Panc1 (cell line): Measurements from ENCODE around the gene ADI1. TPM values are rescaled to one million over a fixed set of nuclear protein-coding genes. Genes with fewer than 3 reads are reported as not detected.

Experiments used
- ATAC-seq: fragments of 200-7000 bp; cut with Tn5 transposase; 2 replicates; pipeline ENCODE4 v1.9.1; 2020; ENCODE audit warnings: mild to moderate bottlenecking, moderate library complexity
- BruUV-seq: library from RNA; stranded (reverse); fragments of 400-500 nt; replicated peaks from 2 replicates; lab custom pipeline; 2021; lab: Mats Ljungman, UMichigan
- CTCF ChIA-PET: fragments of 300-600 bp; sonication (Branson Sonifier 250); formaldehyde crosslinking; loops from one replicate; lab custom pipeline; 2022; ENCODE audit warnings: antibody characterized with exemption; lab: Charles Lee
- POLR2A ChIA-PET: fragments of 300-600 bp; sonication (Branson Sonifier 250); formaldehyde crosslinking; loops from one replicate; lab custom pipeline; 2022; ENCODE audit warnings: antibody characterized with exemption; lab: Charles Lee
- DNase-seq: peaks from one replicate; pipeline ENCODE4 v3.0.0-alpha.2; 2010; ENCODE audit warnings: low read depth, low spot score
- H3K27ac ChIP-seq: 2 replicates; pipeline ENCODE4 v1.5.1; 2011; ENCODE audit warnings: mild to moderate bottlenecking, low read length, inconsistent platforms
- H3K27me3 ChIP-seq: fragments of 200-500 bp; sonication (Bioruptor generic); 2 replicates; pipeline ENCODE4 v1.6.0; 2014; ENCODE audit warnings: low read length, inconsistent platforms; ENCODE audit not compliant: control insufficient read depth, insufficient read depth
- H3K36me3 ChIP-seq: fragments of 200-500 bp; sonication (Bioruptor generic); 2 replicates; pipeline ENCODE4 v1.5.1; 2014; ENCODE audit warnings: inconsistent platforms, mild to moderate bottlenecking, low read length, moderate library complexity; ENCODE audit not compliant: control insufficient read depth, insufficient read depth
- H3K4me1 ChIP-seq: 2 replicates; pipeline ENCODE4 v1.5.1; 2011; ENCODE audit warnings: inconsistent platforms, mild to moderate bottlenecking, low read length, moderate library complexity; ENCODE audit not compliant: control insufficient read depth, insufficient read depth
- H3K4me3 ChIP-seq, 2 experiments: 2 replicates each; pipeline ENCODE4 v1.5.1; 2011 to 2012; ENCODE audit warnings: low read depth in 2 of 2, low read length in 2 of 2, mild to moderate bottlenecking in 2 of 2, inconsistent platforms in 1 of 2, moderate library complexity in 1 of 2
- H3K9me3 ChIP-seq: fragments of 200-500 bp; sonication (Bioruptor generic); 2 replicates; pipeline ENCODE4 v1.5.1; 2014; ENCODE audit warnings: low read depth, mild to moderate bottlenecking, inconsistent platforms, low read length, moderate library complexity; ENCODE audit not compliant: control insufficient read depth, insufficient read depth
- POLR2AphosphoS5 ChIP-seq: IDR thresholded peaks from 2 replicates; pipeline ENCODE4 v1.6.1; 2012; ENCODE audit warnings: mild to moderate bottlenecking, low read depth, low read length, moderate library complexity
- SIN3A ChIP-seq: IDR thresholded peaks from 2 replicates; pipeline ENCODE4 v1.6.1; 2012; ENCODE audit warnings: low read depth, mild to moderate bottlenecking, low read length, moderate library complexity, borderline replicate concordance; ENCODE audit not compliant: insufficient read depth
- TCF7L2 ChIP-seq: IDR thresholded peaks from 2 replicates; pipeline ENCODE4 v1.6.1; 2011; ENCODE audit warnings: mild to moderate bottlenecking, low read depth, low read length, inconsistent platforms
- in situ Hi-C: cut with HindIII; loops from 2 replicates; pipeline ENCODE4 v1.10.0; 2016; ENCODE audit warnings: low sequenced_read_pairs, low pct_unique_long_range_greater_than_20kb
- intact Hi-C: fragments of 100-400 bp; cut with micrococcal nuclease; formaldehyde crosslinking; loops from one replicate; pipeline ENCODE4 v1.10.0; 2022; ENCODE audit not compliant: unreplicated experiment
- total RNA-seq: library from RNA; stranded (reverse); gene quantifications from one replicate; pipeline ENCODE4 v1.2.1, GENCODE V29; 2021; ENCODE audit not compliant: unreplicated experiment
- TF ChIP-seq, protein P1 (sequence below): fragments of 450-650 bp; IDR thresholded peaks from 2 replicates; pipeline ENCODE4 v1.5.1; 2017; ENCODE audit warnings: mild to moderate bottlenecking
- TF ChIP-seq, protein P2 (sequence below), 2 experiments: IDR thresholded peaks; 2 replicates each; pipeline ENCODE4 v1.6.1; 2011 to 2012; ENCODE audit warnings: low read depth in 2 of 2, control low read depth in 1 of 2, low read length in 1 of 2, mild to moderate bottlenecking in 1 of 2, moderate library complexity in 1 of 2; ENCODE audit not compliant: insufficient read depth in 1 of 2

Gene ADI1
- total RNA-seq, 1 experiment from 2014 or later, result 42.9 TPM

DNA sequence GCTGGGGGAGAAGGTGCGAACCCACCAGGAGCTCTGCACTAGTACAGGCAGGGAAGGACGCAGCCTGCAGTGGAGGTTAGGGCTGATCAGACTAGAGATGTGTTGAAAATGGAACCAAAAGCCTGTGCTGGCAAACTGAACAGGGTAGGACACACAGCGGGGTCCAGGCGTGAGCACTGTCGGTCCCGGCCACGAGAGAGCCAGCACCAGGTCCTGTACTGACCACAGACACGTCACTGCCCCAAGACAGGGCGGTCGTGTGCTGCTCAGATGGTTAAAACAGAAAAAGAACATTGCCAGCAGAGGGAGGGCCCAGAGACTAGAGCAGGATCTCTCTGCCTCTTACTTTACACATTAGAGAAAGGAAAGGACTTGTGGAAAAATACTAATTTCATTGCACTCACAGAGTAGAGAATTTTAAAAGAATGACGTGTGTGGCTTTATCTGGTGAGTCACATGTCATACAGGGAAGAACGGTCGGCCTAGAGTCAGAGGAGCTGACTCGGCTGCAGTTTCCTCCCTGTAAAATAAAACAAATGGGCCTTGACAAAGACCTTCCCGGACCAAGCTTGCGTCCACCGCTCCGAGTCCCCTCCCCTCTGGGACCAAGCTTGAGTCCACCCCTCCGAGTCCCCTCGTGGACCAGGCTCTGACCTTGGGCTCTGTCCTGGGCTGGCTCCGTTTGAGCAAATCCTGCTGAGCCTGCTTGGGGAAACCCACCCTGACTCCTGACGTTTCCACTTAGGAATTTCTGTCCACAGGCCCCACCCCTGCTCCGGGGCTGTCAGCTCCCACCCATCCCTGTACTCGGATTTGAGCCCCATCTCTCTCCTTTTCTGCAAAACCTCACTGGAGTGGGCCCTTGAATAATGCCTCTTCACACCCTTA is 16.7 kb upstream of the ADI1 start:
- ATAC-seq (peak; percentile 82), DNase-seq (peak; percentile 67)
- Histone ChIP-seq H3K27me3 (no peaks in the 10 kb centered on the region), H3K4me3 (peak overlapping the region; percentile 7 to 43), H3K36me3 (0 out of 2 replicates have a peak, but pooled peaks cover 2% of the 10 kb centered on the region), H3K4me1 (peaks cover 18% of the 10 kb centered on the region), H3K9me3 (no peaks in the 10 kb centered on the region), H3K27ac (peak overlapping the region; percentile 72)
- no peak for TF ChIP-seq POLR2AphosphoS5
- TF ChIP-seq, protein P1, sequence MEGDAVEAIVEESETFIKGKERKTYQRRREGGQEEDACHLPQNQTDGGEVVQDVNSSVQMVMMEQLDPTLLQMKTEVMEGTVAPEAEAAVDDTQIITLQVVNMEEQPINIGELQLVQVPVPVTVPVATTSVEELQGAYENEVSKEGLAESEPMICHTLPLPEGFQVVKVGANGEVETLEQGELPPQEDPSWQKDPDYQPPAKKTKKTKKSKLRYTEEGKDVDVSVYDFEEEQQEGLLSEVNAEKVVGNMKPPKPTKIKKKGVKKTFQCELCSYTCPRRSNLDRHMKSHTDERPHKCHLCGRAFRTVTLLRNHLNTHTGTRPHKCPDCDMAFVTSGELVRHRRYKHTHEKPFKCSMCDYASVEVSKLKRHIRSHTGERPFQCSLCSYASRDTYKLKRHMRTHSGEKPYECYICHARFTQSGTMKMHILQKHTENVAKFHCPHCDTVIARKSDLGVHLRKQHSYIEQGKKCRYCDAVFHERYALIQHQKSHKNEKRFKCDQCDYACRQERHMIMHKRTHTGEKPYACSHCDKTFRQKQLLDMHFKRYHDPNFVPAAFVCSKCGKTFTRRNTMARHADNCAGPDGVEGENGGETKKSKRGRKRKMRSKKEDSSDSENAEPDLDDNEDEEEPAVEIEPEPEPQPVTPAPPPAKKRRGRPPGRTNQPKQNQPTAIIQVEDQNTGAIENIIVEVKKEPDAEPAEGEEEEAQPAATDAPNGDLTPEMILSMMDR, result no peak
- no peak for TF ChIP-seq TCF7L2
- no peak for TF ChIP-seq SIN3A
- TF ChIP-seq, protein P2, sequence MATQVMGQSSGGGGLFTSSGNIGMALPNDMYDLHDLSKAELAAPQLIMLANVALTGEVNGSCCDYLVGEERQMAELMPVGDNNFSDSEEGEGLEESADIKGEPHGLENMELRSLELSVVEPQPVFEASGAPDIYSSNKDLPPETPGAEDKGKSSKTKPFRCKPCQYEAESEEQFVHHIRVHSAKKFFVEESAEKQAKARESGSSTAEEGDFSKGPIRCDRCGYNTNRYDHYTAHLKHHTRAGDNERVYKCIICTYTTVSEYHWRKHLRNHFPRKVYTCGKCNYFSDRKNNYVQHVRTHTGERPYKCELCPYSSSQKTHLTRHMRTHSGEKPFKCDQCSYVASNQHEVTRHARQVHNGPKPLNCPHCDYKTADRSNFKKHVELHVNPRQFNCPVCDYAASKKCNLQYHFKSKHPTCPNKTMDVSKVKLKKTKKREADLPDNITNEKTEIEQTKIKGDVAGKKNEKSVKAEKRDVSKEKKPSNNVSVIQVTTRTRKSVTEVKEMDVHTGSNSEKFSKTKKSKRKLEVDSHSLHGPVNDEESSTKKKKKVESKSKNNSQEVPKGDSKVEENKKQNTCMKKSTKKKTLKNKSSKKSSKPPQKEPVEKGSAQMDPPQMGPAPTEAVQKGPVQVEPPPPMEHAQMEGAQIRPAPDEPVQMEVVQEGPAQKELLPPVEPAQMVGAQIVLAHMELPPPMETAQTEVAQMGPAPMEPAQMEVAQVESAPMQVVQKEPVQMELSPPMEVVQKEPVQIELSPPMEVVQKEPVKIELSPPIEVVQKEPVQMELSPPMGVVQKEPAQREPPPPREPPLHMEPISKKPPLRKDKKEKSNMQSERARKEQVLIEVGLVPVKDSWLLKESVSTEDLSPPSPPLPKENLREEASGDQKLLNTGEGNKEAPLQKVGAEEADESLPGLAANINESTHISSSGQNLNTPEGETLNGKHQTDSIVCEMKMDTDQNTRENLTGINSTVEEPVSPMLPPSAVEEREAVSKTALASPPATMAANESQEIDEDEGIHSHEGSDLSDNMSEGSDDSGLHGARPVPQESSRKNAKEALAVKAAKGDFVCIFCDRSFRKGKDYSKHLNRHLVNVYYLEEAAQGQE (IDR thresholded peaks at IDR 0.05; ENCODE audit: insufficient read depth in 1 of 2, low read depth in 2 of 2, low read length in 1 of 2), result no peak
- POLR2A ChIA-PET, result interaction anchor here (0.6 kb wide), 1 partner anchor 16 kb away, joined by 3 read pairs; no protein-coding TSS in a partner anchor
- in situ Hi-C loops (no loop called here), intact Hi-C loops (loop anchor here (2.0 kb wide), 1 partner anchor 115 kb away; no protein-coding TSS in a partner anchor)
- BruUV-seq, result no TSS peak
- CTCF ChIA-PET, result no interaction called here

DNA sequence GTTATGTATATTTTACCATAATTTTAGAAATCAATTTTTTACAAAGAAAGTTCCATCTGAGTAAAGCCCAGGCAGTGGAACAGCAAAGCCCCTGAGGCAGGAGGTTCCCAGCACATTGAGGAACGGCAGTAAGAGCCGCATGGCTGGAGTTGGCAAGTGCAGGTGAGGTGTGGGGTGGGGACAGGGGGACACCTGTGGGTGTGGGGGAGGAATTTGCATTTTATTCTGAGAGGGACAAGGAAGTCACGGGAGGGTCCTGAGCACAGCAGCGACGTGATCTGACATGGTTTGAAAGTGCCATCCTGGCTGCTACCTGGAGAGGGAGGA is 16.1 kb upstream of the ADI1 start:
- CTCF ChIA-PET, result no interaction called here
- no peak for ATAC-seq
- no TSS peak for BruUV-seq

More for the DNA sequence above, 16.1 kb upstream of the ADI1 start:
- POLR2A ChIA-PET, result interaction anchor here (0.6 to 0.7 kb wide), 2 partner anchors 16 to 845 kb away, joined by 3 to 11 read pairs; no protein-coding TSS in a partner anchor
- Histone ChIP-seq H3K9me3 (no peaks in the 10 kb centered on the region), H3K4me1 (peaks cover 18% of the 10 kb centered on the region), H3K4me3 (peak overlapping the region in 1 of 2 experiments; percentile 43; a peak in 2 of 4 replicates), H3K36me3 (0 out of 2 replicates have a peak, but pooled peaks cover 2% of the 10 kb centered on the region), H3K27ac (peak overlapping the region; percentile 72), H3K27me3 (no peaks in the 10 kb centered on the region)
- intact Hi-C loops, result no loop called here
- in situ Hi-C loops, result no loop called here
- DNase-seq, result no peak
- no peak for TF ChIP-seq SIN3A
- TF ChIP-seq, protein P1, result no peak
